ENCODE measurements around the gene SCAMP2. TPM values are rescaled to one million over a fixed set of nuclear protein-coding genes. Genes with fewer than 3 reads are reported as not detected.
"Not testable (repeated sequence)": the region's sequence is repeated elsewhere in the genome, so short reads cannot be mapped to it uniquely, and the experiment has no call there.

The SCAMP2 gene
- total RNA-seq, 1 donor from 2014 or later, result 42.6 TPM

DNA sequence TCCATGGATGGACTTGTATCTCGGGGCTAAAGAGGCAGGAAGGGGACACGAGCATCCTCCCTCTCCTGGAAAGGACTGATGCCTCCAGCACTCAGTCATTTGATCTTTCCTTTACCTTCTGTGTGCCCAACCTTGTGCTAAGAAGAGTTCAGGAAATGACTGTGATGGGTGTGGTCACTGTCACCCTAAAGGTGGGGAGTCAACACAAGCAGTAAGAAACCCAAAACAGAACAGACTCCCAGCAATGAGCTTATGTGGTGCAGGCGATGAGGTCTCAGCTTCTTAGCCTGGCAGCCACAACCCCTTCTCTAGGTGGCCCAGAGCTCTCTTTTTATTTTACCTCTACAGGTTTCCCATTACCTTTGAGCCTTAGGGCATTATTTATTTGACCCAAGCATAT is 20.5 kb upstream of the SCAMP2 start:
- intact Hi-C loops (cut with DNase I), result loop anchor here (5.0 kb wide), 1 partner anchor 106 kb away; no protein-coding TSS in a partner anchor
- DNase-seq (ENCODE audit: missing footprints) (no peak), ATAC-seq (no peak)

DNA sequence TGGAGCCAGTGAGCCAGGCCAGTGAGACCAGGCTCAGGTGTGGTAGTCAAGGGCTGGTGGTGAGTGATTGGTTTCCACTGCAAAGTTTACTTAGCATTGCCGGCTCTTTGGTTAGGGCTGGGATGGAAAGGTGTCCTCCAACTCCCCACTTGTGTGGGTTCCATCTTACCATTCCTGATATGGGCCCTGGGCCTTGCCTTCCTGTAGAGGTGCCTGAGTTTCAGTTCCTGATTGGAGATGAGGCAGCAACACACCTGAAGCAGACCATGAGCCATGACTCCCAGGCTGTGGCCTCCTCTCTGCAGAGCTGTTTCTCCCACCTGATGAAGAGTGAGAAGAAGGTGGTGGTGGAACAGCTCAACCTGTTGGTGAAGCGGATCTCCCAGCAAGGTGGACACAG is 19.8 kb upstream of the SCAMP2 start:
- DNase-seq (ENCODE audit: missing footprints) (no peak), ATAC-seq (no peak)
- intact Hi-C loops (cut with DNase I), result loop anchor here (5.0 kb wide), 1 partner anchor 106 kb away; no protein-coding TSS in a partner anchor

DNA sequence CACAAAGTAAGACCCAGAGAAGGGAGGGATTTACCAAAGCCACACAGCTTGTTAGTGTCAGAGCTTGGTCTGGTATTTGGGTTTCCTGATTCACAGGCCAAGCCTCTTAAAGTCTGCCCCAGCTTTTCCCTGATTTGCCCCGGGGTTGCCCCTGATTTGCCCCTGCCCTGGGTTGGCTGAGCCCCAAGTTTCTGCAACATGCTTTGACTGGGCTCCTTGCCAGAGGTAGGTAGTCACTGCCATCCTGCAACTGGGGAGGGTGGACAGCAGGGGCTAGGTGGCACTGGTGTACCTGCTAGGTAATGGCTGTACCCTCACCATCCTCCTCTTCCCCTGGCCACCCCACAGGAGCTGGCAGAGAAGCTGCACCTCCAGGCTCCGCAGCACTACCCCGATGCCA is 19.1 kb upstream of the SCAMP2 start:
- intact Hi-C loops (cut with DNase I), result loop anchor here (5.0 kb wide), 1 partner anchor 105 kb away; no protein-coding TSS in a partner anchor
- DNase-seq (ENCODE audit: missing footprints), result no peak
- ATAC-seq, result no peak

DNA sequence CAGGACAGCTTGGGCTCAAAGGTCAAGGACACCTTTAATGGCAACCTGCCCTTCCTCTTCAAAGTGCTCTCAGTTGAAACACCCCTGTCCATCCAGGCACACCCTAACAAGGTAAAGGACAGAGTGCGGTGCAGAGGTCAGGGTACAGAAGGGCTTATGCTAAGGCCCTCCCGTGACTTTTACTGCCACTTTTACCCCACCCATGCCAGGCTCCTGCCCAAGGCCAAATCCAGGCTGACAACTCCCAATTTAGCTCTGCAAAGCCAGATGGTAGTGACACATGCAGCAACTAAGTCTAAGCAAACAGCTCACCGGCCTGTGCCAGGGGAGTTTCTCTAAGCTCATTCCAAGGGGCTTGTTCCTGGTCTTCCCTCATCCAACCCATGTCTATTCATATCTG is 18.3 kb upstream of the SCAMP2 start:
- DNase-seq (ENCODE audit: missing footprints), result no peak
- intact Hi-C loops (cut with DNase I), result loop anchor here (5.0 kb wide), 1 partner anchor 104 kb away; no protein-coding TSS in a partner anchor

DNA sequence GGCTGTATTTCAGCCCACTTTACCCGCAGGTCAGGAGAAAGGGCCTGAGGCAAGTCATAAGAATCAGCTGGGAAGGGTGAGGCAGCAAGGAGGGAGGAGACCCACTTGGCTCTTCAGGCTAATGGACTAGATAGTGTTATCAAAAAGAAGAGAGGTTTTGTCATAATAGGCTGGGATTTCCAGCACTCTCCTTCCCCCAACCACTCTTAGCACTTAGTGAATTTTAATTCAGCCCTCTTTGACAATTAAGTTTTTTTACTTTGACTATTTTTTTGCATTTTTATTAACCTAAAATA is 17.4 kb upstream of the SCAMP2 start:
- intact Hi-C loops (cut with DNase I), result loop anchor here (5.0 kb wide), 1 partner anchor 103 kb away; no protein-coding TSS in a partner anchor
- no peak for ATAC-seq

More for the DNA sequence above, 18.3 kb upstream of the SCAMP2 start:
- peak; percentile 29 for ATAC-seq

DNA sequence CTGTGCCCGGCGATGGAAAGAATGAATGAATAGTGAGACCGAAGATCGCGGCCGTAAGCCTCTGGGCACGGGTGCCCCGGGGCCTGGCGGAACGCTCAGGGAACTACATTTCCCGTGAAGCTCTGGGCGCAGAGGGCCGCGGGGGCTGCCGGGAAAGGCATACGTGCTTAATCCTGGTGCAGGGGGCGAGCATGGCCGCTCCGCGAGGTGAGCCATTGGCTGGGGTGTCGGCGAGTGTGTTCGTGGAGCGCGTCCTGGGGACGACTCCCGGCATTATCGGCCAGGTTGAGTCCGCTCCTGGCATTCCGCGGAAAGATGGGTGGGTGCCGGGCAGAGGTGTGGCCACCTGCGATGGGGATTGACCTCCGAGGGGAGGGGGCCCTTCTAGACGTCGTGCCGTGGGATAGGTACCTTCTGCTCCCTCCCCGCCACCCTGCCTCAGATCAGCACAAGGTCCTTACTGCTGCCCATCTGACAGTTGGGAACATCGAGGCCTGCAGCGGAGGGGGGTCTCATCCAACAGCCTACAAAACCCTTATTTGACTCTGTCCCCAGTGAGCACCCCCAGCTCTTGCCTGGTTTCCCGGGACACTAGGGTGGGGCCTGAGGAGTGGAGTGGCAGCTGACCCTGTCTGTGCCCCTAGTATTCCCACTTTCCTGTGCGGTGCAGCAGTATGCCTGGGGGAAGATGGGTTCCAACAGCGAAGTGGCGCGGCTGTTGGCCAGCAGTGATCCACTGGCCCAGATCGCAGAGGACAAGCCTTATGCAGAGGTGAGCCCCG is 16.9 kb upstream of the SCAMP2 start, which contains the start of gene MPI:
TSS of gene MPI (plus strand) at position 160 of the 782 bp plus-strand sequence. CDS start at position 192, 32 bp downstream.
- intact Hi-C loops (cut with DNase I), result loop anchor here (2.0 to 5.0 kb wide), 2 partner anchors 17 to 103 kb away; partner anchors contain the start of gene SCAMP2
- DNase-seq (ENCODE audit: missing footprints), result peak; percentile 95
- peak; percentile 94 for ATAC-seq

More for the DNA sequence above, 17.4 kb upstream of the SCAMP2 start:
- DNase-seq (ENCODE audit: missing footprints), result no peak

DNA sequence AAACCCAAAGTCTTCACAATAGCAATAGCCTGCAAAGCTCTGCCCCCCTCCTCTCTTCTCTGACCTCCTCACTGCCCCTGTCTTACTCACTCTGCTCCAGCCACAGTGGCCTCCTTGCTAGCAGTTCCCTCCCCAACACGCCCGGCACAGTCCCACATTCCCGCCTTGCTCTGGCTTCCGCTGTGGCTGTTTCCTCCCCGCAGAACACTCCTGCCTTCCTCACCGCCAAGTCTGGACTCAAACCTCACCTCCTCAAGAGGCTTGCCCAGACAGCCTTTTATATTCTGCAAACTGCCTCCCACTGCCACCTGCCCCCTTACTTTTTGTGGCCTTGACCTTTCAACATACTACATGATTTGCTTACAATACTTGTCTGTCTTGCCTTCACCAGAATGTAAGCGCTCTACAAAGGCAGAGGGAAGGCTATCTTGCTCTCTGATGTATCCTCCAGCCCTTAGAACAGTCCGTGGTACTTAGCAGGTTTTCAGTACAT is 16.3 kb upstream of the SCAMP2 start:
- peak; percentile 61 for ATAC-seq
- intact Hi-C loops (cut with DNase I), result loop anchor here (2.0 kb wide), 1 partner anchor 17 kb away; the partner anchor contains the start of gene SCAMP2

DNA sequence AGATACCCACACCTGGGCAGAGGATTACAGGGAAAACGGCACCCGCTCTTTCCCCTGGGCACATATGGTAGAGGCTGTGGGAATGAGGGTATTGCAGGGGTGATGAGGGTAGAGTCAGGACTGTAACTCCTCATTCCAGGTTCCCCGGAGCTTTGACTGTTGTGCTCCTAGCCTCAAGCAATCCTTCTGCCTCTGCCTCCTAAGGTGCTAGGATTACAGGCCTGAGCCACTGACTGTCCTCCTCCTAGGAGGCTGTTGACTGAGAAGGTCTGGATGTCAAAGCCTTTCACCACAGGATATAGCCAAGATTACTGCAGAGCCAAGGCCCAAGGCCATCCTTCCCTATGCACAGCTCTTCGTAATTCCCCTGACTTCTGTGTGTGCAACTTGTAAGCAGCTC is 15.6 kb upstream of the SCAMP2 start:
- ATAC-seq (no peak), DNase-seq (ENCODE audit: missing footprints) (no peak)
- intact Hi-C loops (cut with DNase I), result loop anchor here (2.0 kb wide), 1 partner anchor 16 kb away; the partner anchor contains the start of gene SCAMP2

More for the DNA sequence above, 16.3 kb upstream of the SCAMP2 start:
- DNase-seq (ENCODE audit: missing footprints), result peak; percentile 77

DNA sequence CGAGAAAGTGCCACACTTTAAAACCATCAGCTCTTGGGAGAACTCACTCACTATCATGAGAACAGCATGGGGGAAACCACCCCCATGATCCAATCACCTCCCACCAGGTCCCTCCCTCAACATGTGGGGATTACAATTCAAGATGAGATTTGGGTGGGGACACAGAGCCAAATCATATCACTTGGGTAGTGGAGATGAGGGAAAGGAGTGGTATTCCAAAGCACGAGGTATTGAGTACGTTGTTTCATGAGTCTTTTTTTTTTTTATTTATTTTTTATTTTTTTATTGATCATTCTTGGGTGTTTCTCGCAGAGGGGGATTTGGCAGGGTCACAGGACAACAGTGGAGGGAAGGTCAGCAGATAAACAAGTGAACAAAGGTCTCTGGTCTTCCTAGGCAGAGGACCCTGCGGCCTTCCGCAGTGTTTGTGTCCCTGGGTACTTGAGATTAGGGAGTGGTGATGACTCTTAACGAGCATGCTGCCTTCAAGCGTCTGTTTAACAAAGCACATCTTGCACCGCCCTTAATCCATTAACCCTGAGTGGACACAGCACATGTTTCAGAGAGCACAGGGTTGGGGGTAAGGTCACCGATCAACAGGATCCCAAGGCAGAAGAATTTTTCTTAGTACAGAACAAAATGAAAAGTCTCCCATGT is 14.5 kb upstream of the SCAMP2 start:
- intact Hi-C loops (cut with DNase I), result loop anchor here (2.0 kb wide), 1 partner anchor 15 kb away; the partner anchor contains the start of gene SCAMP2
- DNase-seq (ENCODE audit: missing footprints); ATAC-seq: not testable (repeated sequence)

DNA sequence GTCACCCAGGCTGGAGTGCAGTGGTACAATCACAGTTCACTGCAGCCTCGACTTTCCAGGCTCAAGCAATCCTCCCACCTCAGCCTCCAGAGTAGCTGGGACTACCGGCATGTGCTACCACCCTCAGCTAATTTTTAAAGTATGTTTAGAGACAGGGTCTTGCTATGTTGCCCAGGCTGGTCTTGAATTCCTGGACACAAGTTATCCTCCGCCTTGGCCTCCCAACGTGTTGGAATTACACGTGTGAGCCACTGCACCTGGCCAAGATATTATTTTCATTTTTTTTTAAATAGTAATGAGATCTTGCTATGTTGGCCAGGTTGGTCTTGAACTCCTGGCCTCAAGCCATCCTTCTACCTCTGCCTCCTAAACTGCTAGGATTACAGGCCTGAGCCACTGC is 12.3 kb upstream of the SCAMP2 start:
- ATAC-seq (no peak), DNase-seq (ENCODE audit: missing footprints) (no peak)
- intact Hi-C loops (cut with DNase I), result no loop called here

DNA sequence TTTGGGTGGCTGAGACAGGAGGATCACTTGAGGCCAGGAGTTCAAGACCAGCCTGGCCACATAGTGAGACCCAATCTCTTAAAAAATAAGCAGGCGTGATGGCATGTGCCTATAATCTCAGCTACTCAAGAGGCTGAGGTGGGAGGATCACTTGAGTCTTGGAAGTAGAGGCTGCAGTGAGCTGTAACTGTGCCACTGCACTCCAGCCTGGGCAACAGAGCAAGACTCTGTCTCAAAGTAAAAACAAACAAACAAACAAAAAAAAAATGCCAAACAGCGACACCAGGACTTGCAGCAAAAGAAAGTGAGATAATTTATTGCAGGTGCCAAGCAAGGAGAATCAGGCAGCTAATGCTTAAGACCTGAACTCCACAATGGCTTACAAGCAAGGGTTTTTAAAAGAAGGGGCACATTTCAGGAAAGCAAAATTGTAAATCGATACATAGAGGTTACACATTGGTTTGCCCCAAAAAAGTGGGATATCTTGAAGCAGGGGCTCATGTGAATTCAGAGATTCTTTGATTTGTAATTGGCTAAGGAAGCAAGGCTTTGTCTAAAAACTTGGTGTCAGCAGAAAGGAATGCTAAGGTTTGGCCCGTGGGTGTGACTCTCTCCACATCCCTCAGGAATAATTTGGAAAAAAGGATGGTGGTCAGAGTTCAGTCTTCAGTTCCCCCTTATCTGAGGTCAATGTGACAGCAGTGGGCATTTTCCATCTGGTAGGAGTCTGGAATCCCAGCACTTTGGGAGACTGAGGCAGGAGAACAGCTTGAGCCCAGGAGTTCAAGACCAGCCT is 11.5 kb upstream of the SCAMP2 start:
- ATAC-seq (no peak), DNase-seq (ENCODE audit: missing footprints) (no peak)
- intact Hi-C loops (cut with DNase I), result no loop called here

DNA sequence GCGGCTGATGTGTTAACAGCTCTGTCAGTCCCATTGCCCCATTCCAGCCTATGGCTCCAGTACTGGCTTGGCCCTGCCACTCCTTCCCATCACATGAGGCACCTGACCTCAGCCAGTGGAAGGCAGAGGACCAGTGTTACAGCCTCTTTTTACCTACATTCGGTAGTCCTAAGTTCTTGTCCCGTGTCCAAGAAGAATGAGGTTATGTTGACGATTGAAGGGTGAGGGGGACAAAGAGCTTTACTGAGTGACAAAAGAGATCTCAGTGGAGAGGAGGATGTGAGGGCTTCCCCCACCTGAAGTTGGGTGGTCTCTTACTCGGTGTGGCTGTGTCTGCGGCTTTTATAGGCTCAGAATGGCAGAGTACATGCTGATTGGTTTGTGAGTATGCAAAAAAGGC is 9.4 kb upstream of the SCAMP2 start:
- ATAC-seq, result no peak
- DNase-seq (ENCODE audit: missing footprints), result no peak
- intact Hi-C loops (cut with DNase I), result no loop called here

DNA sequence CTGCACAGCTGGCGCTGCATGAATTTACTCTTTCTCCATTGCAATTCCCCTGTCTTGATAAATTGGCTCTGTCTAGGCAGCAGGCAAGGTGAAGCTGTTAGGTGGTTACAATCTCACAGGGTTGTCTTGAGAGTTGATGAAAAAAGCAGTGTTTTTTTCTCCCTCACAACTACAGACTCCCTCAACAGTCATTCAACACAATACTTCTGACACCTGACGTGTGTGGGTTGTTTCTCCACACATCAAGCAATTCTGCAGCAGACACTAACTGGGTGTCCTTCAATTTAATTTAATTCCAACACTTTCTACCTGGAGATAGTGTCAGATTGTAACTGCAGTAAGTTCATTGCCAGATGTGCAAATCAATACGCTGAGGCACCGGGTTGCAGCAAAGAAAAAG is 5.1 kb upstream of the SCAMP2 start:
- intact Hi-C loops (cut with DNase I), result no loop called here
- ATAC-seq (no peak), DNase-seq (ENCODE audit: missing footprints) (no peak)

DNA sequence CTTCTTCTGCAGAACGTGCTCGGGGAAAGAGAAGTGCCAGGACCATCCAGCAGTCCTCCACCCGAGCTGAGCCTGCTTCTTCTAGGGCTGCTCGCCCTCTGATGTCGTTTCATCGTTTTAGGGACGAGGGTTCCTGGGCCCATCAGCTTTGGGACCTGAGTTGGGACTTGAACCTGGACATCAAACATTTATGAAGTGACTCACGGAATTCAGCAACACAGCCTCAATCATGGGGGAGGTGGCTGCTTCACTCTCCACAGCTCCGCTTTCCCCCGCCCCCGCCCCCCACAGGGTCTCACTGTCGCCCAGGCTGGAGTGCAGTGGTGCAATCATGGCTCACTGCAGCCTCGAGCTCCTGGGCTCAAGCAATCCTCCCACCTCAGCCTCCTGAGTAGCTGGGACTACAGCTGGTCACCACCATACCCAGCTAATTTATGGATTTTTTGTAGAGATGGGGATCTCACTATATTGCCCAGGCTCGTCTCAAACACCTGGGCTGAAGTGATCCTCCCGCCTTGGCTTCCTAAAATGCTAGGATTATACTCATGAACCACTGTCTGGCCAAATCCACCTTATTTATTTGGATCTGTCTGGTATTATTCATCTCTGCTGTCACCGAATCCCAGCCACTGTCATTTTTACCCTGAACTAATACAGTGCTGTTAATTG is 725 bp upstream of the SCAMP2 start:
- intact Hi-C loops (cut with DNase I), result loop anchor here (2.0 kb wide), 1 partner anchor 15 kb away; no protein-coding TSS in a partner anchor
- no peak for DNase-seq (ENCODE audit: missing footprints)
- ATAC-seq, result no peak

DNA sequence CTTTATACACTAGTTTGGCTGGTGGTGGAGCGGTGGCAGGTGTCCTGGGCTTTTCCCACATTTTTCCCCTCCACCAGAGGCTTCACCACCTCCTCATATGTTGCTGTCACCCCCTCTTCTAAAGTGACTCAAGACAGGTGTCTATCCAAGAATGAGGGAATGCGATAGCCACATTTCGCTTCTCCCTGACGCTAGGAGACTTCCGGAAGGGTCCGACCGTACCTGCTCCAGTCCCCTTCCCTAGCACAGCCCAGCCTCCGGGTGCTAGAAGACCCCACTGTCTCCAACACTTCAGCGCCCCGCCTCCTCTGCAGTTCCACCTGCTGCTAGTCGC is 496 bp downstream of the SCAMP2 start:
- DNase-seq (ENCODE audit: missing footprints) (no peak), ATAC-seq (no peak)
- intact Hi-C loops (cut with DNase I), result loop anchor here (2.0 kb wide), 1 partner anchor 16 kb away; no protein-coding TSS in a partner anchor

DNA sequence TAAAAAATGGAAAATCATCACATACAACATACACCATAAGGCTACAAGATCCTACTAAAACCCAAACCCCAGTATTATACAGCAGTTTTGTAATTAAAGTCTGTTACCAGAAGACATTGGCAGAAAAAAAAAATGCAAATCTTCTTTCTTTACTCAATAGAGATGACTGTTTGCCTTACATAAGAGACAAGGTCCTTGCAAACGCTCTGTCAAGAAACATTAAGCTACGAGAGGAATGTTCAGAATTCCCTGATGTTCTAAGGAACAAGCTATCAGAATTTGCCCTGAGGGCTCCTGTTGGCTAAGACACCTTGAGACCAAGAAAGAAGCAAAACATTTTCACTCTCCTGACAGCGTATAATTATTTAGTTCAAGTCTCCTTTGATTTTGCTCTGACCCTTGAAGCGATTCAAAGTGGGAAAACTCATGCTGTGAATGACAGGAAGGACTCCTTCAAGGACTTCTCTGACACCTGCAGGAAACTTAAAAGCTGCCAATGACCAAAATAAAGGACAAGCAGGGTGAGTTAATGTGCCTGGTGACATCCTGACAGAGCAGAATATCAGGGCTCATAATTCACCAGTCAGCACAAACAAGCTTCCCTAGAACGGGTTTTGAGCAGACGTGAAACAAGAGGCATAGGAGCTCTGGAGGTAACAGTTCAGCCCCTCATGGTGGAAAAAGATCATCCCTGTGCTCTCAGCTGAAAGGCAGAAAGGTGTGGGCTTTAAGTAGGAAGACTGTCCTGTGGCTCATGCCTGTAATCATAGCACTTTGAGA is 2.5 kb downstream of the SCAMP2 start:
- ATAC-seq (no peak), DNase-seq (ENCODE audit: missing footprints) (no peak)
- intact Hi-C loops (cut with DNase I), result no loop called here

DNA sequence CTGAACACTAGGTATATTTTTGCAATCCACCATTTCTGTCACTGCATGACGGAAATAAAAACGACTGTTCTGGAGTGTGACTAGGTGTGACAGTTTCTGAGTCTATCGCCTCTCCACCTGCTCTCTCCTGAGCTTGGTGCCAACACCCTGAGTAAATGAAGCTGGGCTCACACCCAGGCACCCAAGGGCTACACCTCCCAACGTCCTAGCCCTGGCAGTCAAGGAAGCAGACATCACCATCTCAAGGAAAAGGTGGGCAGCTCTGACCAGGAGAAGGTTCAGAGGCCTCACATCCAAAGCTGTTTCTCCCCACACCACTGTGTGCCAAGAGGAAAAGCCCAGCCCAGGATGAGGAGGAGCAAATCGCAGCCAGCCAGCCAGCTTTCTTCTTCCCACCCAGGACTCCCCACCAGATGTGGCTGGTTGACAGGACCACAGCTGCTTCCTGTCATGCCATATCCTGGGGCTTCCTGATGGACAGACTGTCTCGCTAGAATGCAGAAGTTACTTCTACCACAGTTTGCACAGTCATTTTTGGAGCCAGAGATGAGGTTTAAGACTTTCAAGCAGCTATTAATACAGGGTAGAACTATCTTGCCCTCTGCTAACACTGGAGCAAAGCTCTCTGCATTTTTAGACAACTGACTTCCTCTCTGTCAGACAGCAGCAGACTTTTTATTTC is 3.3 kb downstream of the SCAMP2 start:
- DNase-seq (ENCODE audit: missing footprints), result peak; percentile 87
- intact Hi-C loops (cut with DNase I), result no loop called here
- peak; percentile 47 for ATAC-seq

All from Right ventricle myocardium inferior (tissue), 1 donor.